NCI-H748 (cell line): ENCODE measurements around the gene ANKRD13A.
"Not testable (repeated sequence)": the region's sequence is repeated elsewhere in the genome, so short reads cannot be mapped to it uniquely, and the experiment has no call there.

Source experiments
- DNase-seq: peaks from one replicate; lab custom pipeline; 2025; ENCODE audit not compliant: unreplicated experiment; lab: John Stamatoyannopoulos, UW

ANKRD13A gene

DNA sequence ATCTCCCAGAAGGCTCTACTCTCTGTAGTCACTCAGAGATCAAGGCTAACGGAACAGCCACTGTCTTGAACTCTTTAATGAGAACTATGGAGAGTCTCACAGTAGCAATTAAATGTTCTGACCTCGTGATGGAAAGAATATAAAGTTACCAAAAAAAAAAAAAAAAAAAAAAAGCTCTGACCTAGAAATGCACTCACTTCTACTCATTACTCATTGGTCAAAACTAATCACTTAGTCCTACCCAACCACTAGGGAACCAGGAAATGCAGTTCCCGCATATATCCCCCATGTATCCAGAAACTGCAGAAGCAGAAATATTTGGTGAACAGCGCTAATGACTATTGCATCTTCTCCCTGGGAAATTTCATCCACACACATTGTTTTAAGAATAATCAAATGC lies 78.6 kb downstream of the ANKRD13A start:
- no peak for DNase-seq

GRCh38 chr12:110079477-110080400 lies 80.5 kb downstream of the ANKRD13A start:
- DNase-seq, result peak; percentile 43

DNA sequence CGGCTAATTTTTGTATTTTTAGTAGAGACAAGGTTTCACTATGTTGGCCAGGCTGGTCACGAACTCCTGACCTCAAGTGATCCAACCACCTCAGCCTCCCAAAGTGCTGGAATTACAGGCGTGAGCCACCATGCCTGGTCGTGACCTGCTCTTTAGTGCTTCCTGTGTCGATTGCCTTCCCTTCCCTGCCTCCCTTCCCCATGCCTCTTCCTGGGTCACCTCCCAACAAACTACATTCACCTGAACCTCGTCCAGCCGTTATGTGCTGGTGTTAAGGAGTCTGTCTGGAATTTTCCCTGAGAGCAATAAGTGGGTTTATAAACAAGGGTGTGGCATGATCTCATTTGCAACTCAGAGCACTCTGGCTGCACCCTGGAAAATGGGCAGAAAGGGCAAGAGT lies 81.2 kb downstream of the ANKRD13A start:
- DNase-seq, result no peak

DNA sequence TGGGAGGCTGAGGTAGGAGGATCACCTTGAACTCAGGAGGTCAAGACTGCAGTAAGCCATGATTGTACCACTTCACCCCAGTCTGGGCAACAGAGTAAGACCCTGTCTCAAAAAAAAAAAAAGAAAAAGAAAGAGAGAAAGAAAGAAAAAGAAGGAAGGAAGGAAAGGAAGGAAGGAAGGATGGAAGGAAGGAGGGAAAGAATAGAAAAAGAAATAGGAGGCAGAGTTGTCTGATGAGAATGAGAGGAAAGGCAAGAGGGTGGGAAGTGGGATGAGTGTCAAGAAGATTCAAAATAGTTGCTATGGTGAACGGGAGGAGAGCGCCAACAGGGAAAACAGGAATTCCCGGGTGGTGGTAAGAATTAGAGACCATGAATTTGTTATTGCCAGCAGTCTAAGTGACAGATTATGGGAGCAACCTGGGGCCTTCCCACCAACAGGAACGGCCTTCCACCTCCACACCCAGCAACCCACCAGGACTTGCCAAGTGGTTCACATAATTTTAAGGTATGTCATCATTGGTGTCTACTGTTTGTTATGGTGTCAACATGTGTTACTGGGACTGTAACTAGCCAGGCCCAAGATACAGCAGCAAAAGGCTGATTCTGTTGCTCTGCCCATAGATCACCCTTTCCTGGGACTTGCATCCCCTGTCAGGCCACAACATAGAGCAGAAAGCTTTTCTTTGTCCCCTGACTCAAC lies 85.2 kb downstream of the ANKRD13A start:
- DNase-seq, result no peak

- DNase-seq, result not testable (repeated sequence)
Measured at GRCh38 chr12:110088216-110088615, 89.0 kb downstream of the ANKRD13A start.

DNA sequence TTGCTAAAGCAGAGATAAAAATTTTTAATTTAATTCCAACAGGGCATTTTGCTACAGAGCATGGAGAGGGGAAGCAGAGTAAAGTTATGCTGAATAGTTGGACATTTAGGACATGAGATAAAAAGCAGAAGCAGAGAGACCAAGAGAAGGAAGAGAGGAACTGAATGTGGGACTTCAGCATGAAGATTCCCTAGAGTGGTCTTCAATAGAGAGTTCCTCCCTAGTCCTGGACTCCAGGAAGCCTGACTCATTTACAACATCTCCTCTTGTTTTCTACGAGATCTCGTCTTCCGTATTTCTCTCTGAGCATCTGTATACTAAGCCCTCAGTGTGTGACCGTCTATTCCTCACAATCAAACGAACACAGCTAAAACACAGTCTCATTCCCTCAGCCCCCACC lies 89.7 kb downstream of the ANKRD13A start:
- no peak for DNase-seq
